IMR-90 (cell line): Measurements from ENCODE around the gene MICALL2. TPM values are rescaled to one million over a fixed set of nuclear protein-coding genes. Genes with fewer than 3 reads are reported as not detected.

Experiments used
- ATAC-seq: fragments of 200-7000 bp; cut with Tn5 transposase; 2 replicates; pipeline ENCODE4 v1.9.1; 2020; ENCODE audit warnings: low read depth, mild to moderate bottlenecking, moderate library complexity
- BruUV-seq: library from RNA; stranded (reverse); fragments of 400-500 nt; replicated peaks from 2 replicates; lab custom pipeline; 2021; lab: Mats Ljungman, UMichigan
- CTCF ChIA-PET: fragments of 300-600 bp; formaldehyde crosslinking; extraction: SDS; loops from one replicate; lab custom pipeline; 2021; ENCODE audit warnings: antibody characterized with exemption; lab: Yijun Ruan, JAX
- POLR2A ChIA-PET: fragments of 300-600 bp; sonication (Branson Sonifier 250); formaldehyde crosslinking; loops from one replicate; lab custom pipeline; 2022; ENCODE audit warnings: antibody characterized with exemption; ENCODE audit not compliant: unreplicated experiment; lab: Charles Lee
- DNase-seq: peaks from one replicate; pipeline ENCODE4 v3.0.0; 2013
- H2AFZ ChIP-seq: replicated peaks from 2 replicates; pipeline ENCODE3; 2013; ENCODE audit warnings: low read length, mild to moderate bottlenecking; ENCODE audit not compliant: poor library complexity
- H2AK5ac ChIP-seq: 2 replicates; pipeline ENCODE4 v1.6.1; 2013; ENCODE audit warnings: low read depth, low read length, inconsistent platforms
- H2AK9ac ChIP-seq: replicated peaks from 2 replicates; pipeline ENCODE3; 2013; ENCODE audit warnings: mild to moderate bottlenecking, low read depth, low read length, moderate library complexity; ENCODE audit not compliant: poor library complexity
- H2BK120ac ChIP-seq: 2 replicates; pipeline ENCODE4 v1.6.1; 2013; ENCODE audit warnings: low read depth, low read length, inconsistent platforms
- H2BK15ac ChIP-seq: 3 replicates; pipeline ENCODE4 v1.6.1; 2013; ENCODE audit warnings: low read depth, low read length, inconsistent platforms
- H2BK20ac ChIP-seq: 2 replicates; pipeline ENCODE4 v1.6.1; 2013; ENCODE audit warnings: low read depth, mild to moderate bottlenecking, inconsistent platforms, low read length, moderate library complexity
- H2BK5ac ChIP-seq: 2 replicates; pipeline ENCODE4 v1.6.1; 2013; ENCODE audit warnings: mild to moderate bottlenecking, low read depth, low read length, inconsistent platforms; ENCODE audit not compliant: poor library complexity, severe bottlenecking
- H3K14ac ChIP-seq: replicated peaks from 2 replicates; pipeline ENCODE4 v1.6.1; 2013; ENCODE audit warnings: low read depth, low read length, inconsistent platforms
- H3K18ac ChIP-seq: 2 replicates; pipeline ENCODE4 v1.6.1; 2013; ENCODE audit warnings: low read depth, low read length, control low read depth
- H3K23ac ChIP-seq: 2 replicates; pipeline ENCODE4 v1.6.1; 2013; ENCODE audit warnings: low read depth, low read length, inconsistent platforms
- H3K27ac ChIP-seq: 2 replicates; pipeline ENCODE4 v1.5.1; 2013; ENCODE audit warnings: mild to moderate bottlenecking, control low read depth, low read length; ENCODE audit not compliant: insufficient read depth
- H3K27me3 ChIP-seq: 2 replicates; pipeline ENCODE4 v1.6.1; 2013; ENCODE audit warnings: low read length; ENCODE audit not compliant: control insufficient read depth, insufficient read depth
- H3K36me3 ChIP-seq: 2 replicates; pipeline ENCODE4 v1.6.1; 2013; ENCODE audit warnings: low read length, mixed read lengths; ENCODE audit not compliant: control insufficient read depth, insufficient read depth
- H3K4ac ChIP-seq: 2 replicates; pipeline ENCODE4 v1.6.1; 2013; ENCODE audit warnings: low read depth, low read length, inconsistent platforms
- H3K4me1 ChIP-seq: 2 replicates; pipeline ENCODE4 v1.6.1; 2013; ENCODE audit warnings: low read length, mixed read lengths; ENCODE audit not compliant: control insufficient read depth, insufficient read depth
- H3K4me2 ChIP-seq: 2 replicates; pipeline ENCODE4 v1.6.1; 2013; ENCODE audit warnings: low read depth, mild to moderate bottlenecking, control low read depth, low read length, moderate library complexity
- H3K4me3 ChIP-seq: 2 replicates; pipeline ENCODE4 v1.5.1; 2013; ENCODE audit warnings: low read depth, mild to moderate bottlenecking, control low read depth, low read length, moderate library complexity; ENCODE audit not compliant: insufficient read depth
- H3K56ac ChIP-seq: 2 replicates; pipeline ENCODE4 v1.6.1; 2013; ENCODE audit warnings: low read length, inconsistent platforms; ENCODE audit not compliant: insufficient read depth; ENCODE audit errors: extremely low read depth
- H3K79me1 ChIP-seq, 2 experiments: 2 replicates each; pipeline ENCODE4 v1.6.1; 2013; ENCODE audit warnings: low read length in 2 of 2, inconsistent platforms in 1 of 2, low read depth in 1 of 2
- H3K9ac ChIP-seq: 2 replicates; pipeline ENCODE4 v1.6.1; 2013; ENCODE audit warnings: low read depth, low read length, control low read depth
- H3K9me1 ChIP-seq: 2 replicates; pipeline ENCODE4 v1.6.1; 2013; ENCODE audit warnings: low read length, inconsistent platforms; ENCODE audit not compliant: insufficient read depth
- H3K9me3 ChIP-seq: 2 replicates; pipeline ENCODE4 v1.6.1; 2013; ENCODE audit warnings: low read length; ENCODE audit not compliant: control insufficient read depth, insufficient read depth
- H4K20me1 ChIP-seq: 2 replicates; pipeline ENCODE4 v1.6.1; 2013; ENCODE audit warnings: low read length, inconsistent platforms; ENCODE audit not compliant: insufficient read depth
- H4K5ac ChIP-seq: 2 replicates; pipeline ENCODE4 v1.6.1; 2013; ENCODE audit warnings: mild to moderate bottlenecking, low read depth, low read length, control low read depth
- H4K8ac ChIP-seq, 2 experiments: 2 replicates each; pipeline ENCODE4 v1.6.1; 2013; ENCODE audit warnings: low read depth in 2 of 2, low read length in 2 of 2, control low read depth in 1 of 2, inconsistent platforms in 1 of 2
- H4K91ac ChIP-seq: 2 replicates; pipeline ENCODE4 v1.6.1; 2013; ENCODE audit warnings: low read depth, low read length, inconsistent platforms; ENCODE audit not compliant: insufficient read depth
- BHLHE40 ChIP-seq: fragments of 150-350 bp; IDR thresholded peaks from 2 replicates; pipeline ENCODE4 v1.6.1; 2016; ENCODE audit warnings: mild to moderate bottlenecking, low read depth, low read length
- CEBPB ChIP-seq: IDR thresholded peaks from 2 replicates; pipeline ENCODE4 v1.6.1; 2012; ENCODE audit warnings: low read depth, low read length, improper control_type of control experiment
- CHD1 ChIP-seq: IDR thresholded peaks from 2 replicates; pipeline ENCODE4 v1.6.1; 2012; ENCODE audit warnings: low read depth, low read length, improper control_type of control experiment
- CTCF ChIP-seq: conservative IDR thresholded peaks from 2 replicates; pipeline ENCODE4 v1.5.1; 2012; ENCODE audit warnings: mild to moderate bottlenecking, low read depth, low read length, improper control_type of control experiment
- ELK1 ChIP-seq: fragments of 150-350 bp; IDR thresholded peaks from 2 replicates; pipeline ENCODE4 v1.6.1; 2016; ENCODE audit warnings: low read depth, mild to moderate bottlenecking, low read length, moderate library complexity, borderline replicate concordance
- FOS ChIP-seq: fragments of 150-350 bp; IDR thresholded peaks from 2 replicates; pipeline ENCODE4 v1.6.1; 2016; ENCODE audit warnings: low read depth, low read length
- MAFK ChIP-seq: IDR thresholded peaks from 2 replicates; pipeline ENCODE4 v1.6.1; 2012; ENCODE audit warnings: low read depth, low read length, improper control_type of control experiment
- MAZ ChIP-seq: IDR thresholded peaks from 2 replicates; pipeline ENCODE4 v1.6.1; 2012; ENCODE audit warnings: low read depth, mild to moderate bottlenecking, low read length, improper control_type of control experiment, moderate library complexity, borderline replicate concordance
- MXI1 ChIP-seq: IDR thresholded peaks from 2 replicates; pipeline ENCODE4 v1.6.1; 2012; ENCODE audit warnings: low read depth, mild to moderate bottlenecking, low read length, moderate library complexity, borderline replicate concordance
- NFE2L2 ChIP-seq: fragments of 150-350 bp; IDR thresholded peaks from 2 replicates; pipeline ENCODE4 v1.6.1; 2016; ENCODE audit warnings: low read depth, mild to moderate bottlenecking, low read length
- POLR2A ChIP-seq: IDR thresholded peaks from 2 replicates; pipeline ENCODE4 v1.6.1; 2012; ENCODE audit warnings: mild to moderate bottlenecking, low read depth, low read length
- RAD21 ChIP-seq: IDR thresholded peaks from 2 replicates; pipeline ENCODE4 v1.6.1; 2012; ENCODE audit warnings: low read length, improper control_type of control experiment
- RCOR1 ChIP-seq: IDR thresholded peaks from 2 replicates; pipeline ENCODE4 v1.6.1; 2012; ENCODE audit warnings: mild to moderate bottlenecking, low read length, improper control_type of control experiment; ENCODE audit not compliant: insufficient replicate concordance
- RFX5 ChIP-seq: IDR thresholded peaks from 2 replicates; pipeline ENCODE4 v1.8.0; 2012; ENCODE audit warnings: low read depth, mild to moderate bottlenecking, low read length, moderate library complexity
- SMC3 ChIP-seq: fragments of 150-350 bp; IDR thresholded peaks from 2 replicates; pipeline ENCODE4 v1.6.1; 2016; ENCODE audit warnings: low read depth, mild to moderate bottlenecking, antibody characterized with exemption, low read length, moderate library complexity
- WGBS, 2 experiments: methylation state at CpG; one replicate each; pipeline versions ENCODE4 v1.1.5 to v1.1.7; 2013; ENCODE audit warnings: missing lambda C conversion rate in 2 of 2; ENCODE audit not compliant: insufficient read length in 1 of 2; ENCODE audit errors: extremely low coverage in 2 of 2; 5-methylcytosine and 5-hydroxymethylcytosine counted together
- dilution Hi-C: fragments of 300-500 bp; cut with HindIII; formaldehyde crosslinking; loops from one replicate; pipeline ENCODE4 v1.14.3; 2018; ENCODE audit warnings: low sequenced_read_pairs; ENCODE audit not compliant: unreplicated experiment
- in situ Hi-C: fragments of 300-500 bp; cut with MboI; formaldehyde crosslinking; loops from 3 replicates; pipeline ENCODE4 v1.14.3; 2019; ENCODE audit warnings: low sequenced_read_pairs, inconsistent platforms, mixed read lengths
- intact Hi-C: fragments of 100-400 bp; cut with micrococcal nuclease; formaldehyde crosslinking; loops from 2 replicates; pipeline ENCODE4 v1.10.0; 2022
- polyA plus RNA-seq, 3 experiments: library from polyadenylated mRNA; depleted of rRNA; stranded (reverse); fragments of >200 nt; gene quantifications; 2 replicates each; pipeline ENCODE4 v1.2.3, GENCODE V29; 2012; ENCODE audit warnings: low replicate concordance in 1 of 3
- total RNA-seq: library from RNA; depleted of rRNA; stranded (reverse); fragments of >200 nt; gene quantifications from 2 replicates; pipeline ENCODE4 v1.2.3, GENCODE V29; 2012
- TF ChIP-seq, protein P1 (sequence below): fragments of 150-350 bp; IDR thresholded peaks from 2 replicates; pipeline ENCODE4 v1.6.1; 2017; ENCODE audit warnings: mild to moderate bottlenecking, antibody characterized with exemption, low read length, low read depth

The MICALL2 gene
- total and polyA plus RNA-seq, 2 of the 4 experiments (the other 2 are of a cell fraction) = 6.6 to 34.1 TPM

- Histone ChIP-seq H2BK120ac (no peak overlapping the region), H3K36me3 (no peaks in the 10 kb centered on the region), H2AK9ac (peak overlapping the region; percentile 53), H2BK20ac (no peak overlapping the region), H3K56ac (no peak overlapping the region), H4K5ac (no peak overlapping the region), H3K27me3 (no peaks in the 10 kb centered on the region), H3K4me1 (peaks cover 36% of the 10 kb centered on the region), H3K4ac (no peak overlapping the region; the same call in 1 of the 2 replicates), H4K91ac (no peak overlapping the region), H2BK5ac (no peak overlapping the region), H2BK15ac (no peak overlapping the region), H3K27ac (no peak overlapping the region), H3K9me1 (peaks cover 9% of the 10 kb centered on the region), H2AFZ (no peak overlapping the region), H3K9me3 (no peaks in the 10 kb centered on the region), H3K79me1 (peaks cover 0 to 80% of the 10 kb centered on the region in 2 experiments), H2AK5ac (peak overlapping the region; percentile 66), H3K14ac (no peak overlapping the region), H3K23ac (no peak overlapping the region), H3K18ac (no peak overlapping the region), H3K4me3 (no peak overlapping the region), H3K4me2 (no peak overlapping the region), H4K8ac (no peak overlapping the region), H4K20me1 (peaks cover 36% of the 10 kb centered on the region), H3K9ac (no peak overlapping the region)
- no peak for DNase-seq
- no peak for ATAC-seq
- no TSS peak for BruUV-seq
- in situ Hi-C loops (no loop called here), dilution Hi-C loops (no loop called here), intact Hi-C loops (no loop called here)
- CTCF ChIA-PET = no interaction called here
- POLR2A ChIA-PET = no interaction called here
- WGBS, 2 experiments = 100% methylated on average over 1 of the region's 13 CpGs; no CpG with 5 or more reads in 1 of the 2 experiments
- no peak for TF ChIP-seq CEBPB
- TF ChIP-seq SMC3 = no peak
- TF ChIP-seq NFE2L2 = no peak
- no peak for TF ChIP-seq BHLHE40
- TF ChIP-seq FOS = no peak
- TF ChIP-seq CTCF = no peak
- no peak for TF ChIP-seq ELK1
- no peak for TF ChIP-seq RFX5
- no peak for TF ChIP-seq MAFK
- TF ChIP-seq, protein P1, sequence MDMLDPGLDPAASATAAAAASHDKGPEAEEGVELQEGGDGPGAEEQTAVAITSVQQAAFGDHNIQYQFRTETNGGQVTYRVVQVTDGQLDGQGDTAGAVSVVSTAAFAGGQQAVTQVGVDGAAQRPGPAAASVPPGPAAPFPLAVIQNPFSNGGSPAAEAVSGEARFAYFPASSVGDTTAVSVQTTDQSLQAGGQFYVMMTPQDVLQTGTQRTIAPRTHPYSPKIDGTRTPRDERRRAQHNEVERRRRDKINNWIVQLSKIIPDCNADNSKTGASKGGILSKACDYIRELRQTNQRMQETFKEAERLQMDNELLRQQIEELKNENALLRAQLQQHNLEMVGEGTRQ = no peak
- no peak for TF ChIP-seq MAZ
- no peak for TF ChIP-seq CHD1
- TF ChIP-seq RAD21 = no peak
- TF ChIP-seq POLR2A = no peak
- TF ChIP-seq MXI1 = no peak
- TF ChIP-seq RCOR1 = no peak
Measured at GRCh38 chr7:1455955-1456354, 3.3 kb downstream of the MICALL2 start.
